Fibroblast of lung (primary cell): Measurements from ENCODE around the gene ST6GALNAC3.

ENCODE experiments used
- EZH2 ChIP-seq: IDR thresholded peaks from 2 replicates; pipeline ENCODE4 v1.5.1; 2012; ENCODE audit warnings: low read length, control low read depth, mild to moderate bottlenecking; ENCODE audit errors: missing control alignments
- TF ChIP-seq, protein P1 (sequence below), 2 donors: IDR thresholded peaks in 1 of 2; conservative IDR thresholded peaks in 1 of 2; 1 replicate in 1 of 2; 2 replicates in 1 of 2; pipeline ENCODE4 v1.5.1; 2011 to 2012; ENCODE audit warnings: low read length in 2 of 2, control low read depth in 1 of 2, inconsistent platforms in 1 of 2, low read depth in 1 of 2, mild to moderate bottlenecking in 1 of 2

DNA sequence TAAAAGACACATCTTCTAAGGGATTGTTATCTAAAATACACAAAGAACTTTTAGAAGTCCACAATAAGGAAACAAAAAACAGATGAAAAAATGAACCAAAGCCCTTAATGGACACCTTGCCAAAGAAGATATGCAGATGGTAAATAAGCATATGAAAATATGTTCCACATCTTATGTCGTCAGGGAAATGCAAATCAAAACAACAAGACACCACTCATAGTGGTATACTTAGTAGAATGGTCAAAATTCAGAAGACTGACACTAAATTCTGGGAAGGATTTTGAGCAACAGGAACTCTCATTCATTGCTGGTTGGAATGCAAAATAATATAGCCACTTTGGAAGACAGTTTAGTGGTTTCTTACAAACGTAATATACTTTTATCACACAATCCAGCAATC, 587.0 kb downstream of the ST6GALNAC3 start:
- TF ChIP-seq, protein P1, sequence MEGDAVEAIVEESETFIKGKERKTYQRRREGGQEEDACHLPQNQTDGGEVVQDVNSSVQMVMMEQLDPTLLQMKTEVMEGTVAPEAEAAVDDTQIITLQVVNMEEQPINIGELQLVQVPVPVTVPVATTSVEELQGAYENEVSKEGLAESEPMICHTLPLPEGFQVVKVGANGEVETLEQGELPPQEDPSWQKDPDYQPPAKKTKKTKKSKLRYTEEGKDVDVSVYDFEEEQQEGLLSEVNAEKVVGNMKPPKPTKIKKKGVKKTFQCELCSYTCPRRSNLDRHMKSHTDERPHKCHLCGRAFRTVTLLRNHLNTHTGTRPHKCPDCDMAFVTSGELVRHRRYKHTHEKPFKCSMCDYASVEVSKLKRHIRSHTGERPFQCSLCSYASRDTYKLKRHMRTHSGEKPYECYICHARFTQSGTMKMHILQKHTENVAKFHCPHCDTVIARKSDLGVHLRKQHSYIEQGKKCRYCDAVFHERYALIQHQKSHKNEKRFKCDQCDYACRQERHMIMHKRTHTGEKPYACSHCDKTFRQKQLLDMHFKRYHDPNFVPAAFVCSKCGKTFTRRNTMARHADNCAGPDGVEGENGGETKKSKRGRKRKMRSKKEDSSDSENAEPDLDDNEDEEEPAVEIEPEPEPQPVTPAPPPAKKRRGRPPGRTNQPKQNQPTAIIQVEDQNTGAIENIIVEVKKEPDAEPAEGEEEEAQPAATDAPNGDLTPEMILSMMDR (conservative IDR thresholded peaks at IDR 0.05 in 1 of 2, IDR thresholded peaks at IDR 0.05 in 1 of 2; ENCODE audit: low read depth in 1 of 2, low read length in 2 of 2): no peak
- TF ChIP-seq EZH2: no peak
